SK-N-SH (cell line): ENCODE results near the gene TRIM65.

Experiments
- EP300 ChIP-seq, 2 experiments: IDR thresholded peaks; 2 replicates each; pipeline versions ENCODE4 v1.4.0 to v1.6.1; 2012; ENCODE audit warnings: borderline replicate concordance in 1 of 2, low read depth in 1 of 2, low read length in 1 of 2
- JUND ChIP-seq: IDR thresholded peaks from 2 replicates; pipeline ENCODE4 v1.4.0; 2012
- POLR2AphosphoS5 ChIP-seq: IDR thresholded peaks from 2 replicates; pipeline ENCODE4 v1.6.1; 2012; ENCODE audit warnings: low read depth, low read length
- RAD21 ChIP-seq: IDR thresholded peaks from 2 replicates; pipeline ENCODE4 v1.6.1; 2012; ENCODE audit warnings: mild to moderate bottlenecking, low read length
- RFX5 ChIP-seq: IDR thresholded peaks from 2 replicates; pipeline ENCODE4 v1.6.1; 2012; ENCODE audit warnings: mild to moderate bottlenecking, improper control_type of control experiment, low read length
- TAF1 ChIP-seq: IDR thresholded peaks from 2 replicates; pipeline ENCODE4 v1.6.1; 2012; ENCODE audit warnings: low read depth, mild to moderate bottlenecking, low read length, moderate library complexity, borderline replicate concordance
- TEAD4 ChIP-seq: IDR thresholded peaks from 2 replicates; pipeline ENCODE4 v1.4.0; 2012; ENCODE audit warnings: mild to moderate bottlenecking, borderline replicate concordance; ENCODE audit not compliant: insufficient read depth
- USF2 ChIP-seq: fragments of 150-350 bp; IDR thresholded peaks from 2 replicates; pipeline ENCODE4 v1.6.1; 2017; ENCODE audit warnings: antibody characterized with exemption, low read length, low read depth, borderline replicate concordance
- YY1 ChIP-seq: IDR thresholded peaks from 2 replicates; pipeline ENCODE4 v1.4.0; 2012; ENCODE audit warnings: low read depth, mild to moderate bottlenecking
- TF ChIP-seq, protein P1 (sequence below): fragments of 200-600 bp; sonication (generic); IDR thresholded peaks from 2 replicates; pipeline ENCODE4 v1.6.1; 2017; ENCODE audit warnings: antibody characterized with exemption, mild to moderate bottlenecking, moderate library complexity
- TF ChIP-seq, protein P2 (sequence below): IDR thresholded peaks from 2 replicates; pipeline ENCODE4; 2012
- TF ChIP-seq, protein P3 (sequence below): IDR thresholded peaks from 2 replicates; pipeline ENCODE4 v1.4.0; 2012; ENCODE audit warnings: low read depth

- TF ChIP-seq, protein P1, sequence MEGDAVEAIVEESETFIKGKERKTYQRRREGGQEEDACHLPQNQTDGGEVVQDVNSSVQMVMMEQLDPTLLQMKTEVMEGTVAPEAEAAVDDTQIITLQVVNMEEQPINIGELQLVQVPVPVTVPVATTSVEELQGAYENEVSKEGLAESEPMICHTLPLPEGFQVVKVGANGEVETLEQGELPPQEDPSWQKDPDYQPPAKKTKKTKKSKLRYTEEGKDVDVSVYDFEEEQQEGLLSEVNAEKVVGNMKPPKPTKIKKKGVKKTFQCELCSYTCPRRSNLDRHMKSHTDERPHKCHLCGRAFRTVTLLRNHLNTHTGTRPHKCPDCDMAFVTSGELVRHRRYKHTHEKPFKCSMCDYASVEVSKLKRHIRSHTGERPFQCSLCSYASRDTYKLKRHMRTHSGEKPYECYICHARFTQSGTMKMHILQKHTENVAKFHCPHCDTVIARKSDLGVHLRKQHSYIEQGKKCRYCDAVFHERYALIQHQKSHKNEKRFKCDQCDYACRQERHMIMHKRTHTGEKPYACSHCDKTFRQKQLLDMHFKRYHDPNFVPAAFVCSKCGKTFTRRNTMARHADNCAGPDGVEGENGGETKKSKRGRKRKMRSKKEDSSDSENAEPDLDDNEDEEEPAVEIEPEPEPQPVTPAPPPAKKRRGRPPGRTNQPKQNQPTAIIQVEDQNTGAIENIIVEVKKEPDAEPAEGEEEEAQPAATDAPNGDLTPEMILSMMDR, result no peak
- TF ChIP-seq TAF1, result no peak
- TF ChIP-seq RAD21, result no peak
- TF ChIP-seq, protein P2, sequence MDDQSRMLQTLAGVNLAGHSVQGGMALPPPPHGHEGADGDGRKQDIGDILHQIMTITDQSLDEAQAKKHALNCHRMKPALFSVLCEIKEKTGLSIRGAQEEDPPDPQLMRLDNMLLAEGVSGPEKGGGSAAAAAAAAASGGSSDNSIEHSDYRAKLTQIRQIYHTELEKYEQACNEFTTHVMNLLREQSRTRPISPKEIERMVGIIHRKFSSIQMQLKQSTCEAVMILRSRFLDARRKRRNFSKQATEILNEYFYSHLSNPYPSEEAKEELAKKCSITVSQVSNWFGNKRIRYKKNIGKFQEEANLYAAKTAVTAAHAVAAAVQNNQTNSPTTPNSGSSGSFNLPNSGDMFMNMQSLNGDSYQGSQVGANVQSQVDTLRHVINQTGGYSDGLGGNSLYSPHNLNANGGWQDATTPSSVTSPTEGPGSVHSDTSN, result no peak
- no peak for TF ChIP-seq USF2
- TF ChIP-seq YY1, result no peak
- TF ChIP-seq, protein P3, sequence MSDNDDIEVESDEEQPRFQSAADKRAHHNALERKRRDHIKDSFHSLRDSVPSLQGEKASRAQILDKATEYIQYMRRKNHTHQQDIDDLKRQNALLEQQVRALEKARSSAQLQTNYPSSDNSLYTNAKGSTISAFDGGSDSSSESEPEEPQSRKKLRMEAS, result no peak
- no peak for TF ChIP-seq POLR2AphosphoS5
- no peak for TF ChIP-seq EP300 (IDR thresholded peaks at IDR 0.05; ENCODE audit: borderline replicate concordance in 1 of 2, low read depth in 1 of 2, low read length in 1 of 2)
- TF ChIP-seq RFX5, result no peak
- TF ChIP-seq JUND, result no peak
- no peak for TF ChIP-seq TEAD4
Measured at GRCh38 chr17:75861927-75862317, 34.8 kb downstream of the TRIM65 start.
